ENCODE measurements around the gene PLXNC1.

Gene PLXNC1

DNA sequence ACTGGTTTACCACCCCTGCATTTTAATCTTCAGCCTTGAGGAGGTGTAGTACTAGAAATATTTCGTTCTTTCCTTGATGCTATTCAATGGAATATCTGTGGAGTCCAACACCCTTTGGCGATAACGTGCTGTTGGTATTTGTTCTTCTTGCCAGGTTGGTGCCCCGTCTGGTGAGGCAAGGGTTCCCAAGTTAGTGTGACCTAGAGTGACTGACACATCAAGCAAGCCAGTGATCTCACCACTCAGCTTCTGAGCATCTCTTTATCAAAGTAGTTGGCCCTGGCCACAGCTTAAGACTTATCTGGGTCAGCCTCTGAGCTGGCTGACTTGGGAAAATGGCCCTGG is 60.2 kb downstream of the PLXNC1 start:
- no peak for DNase-seq

DNA sequence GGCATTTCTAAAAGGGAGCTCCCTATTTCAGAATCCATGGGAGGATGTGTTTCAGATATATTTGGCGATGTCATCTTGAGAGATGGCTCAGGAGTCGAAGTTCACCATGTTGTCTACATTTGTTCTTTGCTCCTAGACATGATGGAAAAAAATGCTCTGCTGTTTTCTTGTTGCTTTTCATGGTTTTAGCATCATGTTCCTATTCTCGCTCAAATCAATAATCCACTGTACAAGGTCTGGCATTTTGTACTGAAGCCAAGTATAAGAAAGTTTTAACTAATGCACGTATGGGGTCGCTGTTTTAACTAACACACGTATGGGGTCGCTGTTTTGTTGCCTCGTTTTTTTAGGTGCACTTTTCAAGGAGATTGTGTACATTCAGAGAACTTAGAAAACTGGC is 60.9 kb downstream of the PLXNC1 start:
- DNase-seq = no peak

DNA sequence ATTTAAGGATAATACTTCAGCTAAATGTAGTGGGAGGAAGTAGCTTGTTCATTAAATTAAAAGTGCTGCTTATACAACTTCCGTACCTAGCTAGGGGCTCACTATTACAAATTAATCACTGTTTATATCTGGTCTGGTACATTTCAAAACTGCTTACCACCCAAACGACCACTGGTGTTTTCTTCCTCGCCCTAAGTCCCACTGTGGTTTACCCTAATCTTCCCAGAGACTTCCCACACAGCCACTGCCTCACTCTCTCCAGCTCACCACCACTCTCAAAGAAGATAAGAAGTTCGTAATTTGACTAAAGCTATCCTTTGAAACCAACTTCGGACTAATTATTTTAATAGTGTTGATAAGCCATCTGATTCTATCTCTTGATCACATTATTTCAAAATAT is 62.6 kb downstream of the PLXNC1 start:
- no peak for DNase-seq

DNA sequence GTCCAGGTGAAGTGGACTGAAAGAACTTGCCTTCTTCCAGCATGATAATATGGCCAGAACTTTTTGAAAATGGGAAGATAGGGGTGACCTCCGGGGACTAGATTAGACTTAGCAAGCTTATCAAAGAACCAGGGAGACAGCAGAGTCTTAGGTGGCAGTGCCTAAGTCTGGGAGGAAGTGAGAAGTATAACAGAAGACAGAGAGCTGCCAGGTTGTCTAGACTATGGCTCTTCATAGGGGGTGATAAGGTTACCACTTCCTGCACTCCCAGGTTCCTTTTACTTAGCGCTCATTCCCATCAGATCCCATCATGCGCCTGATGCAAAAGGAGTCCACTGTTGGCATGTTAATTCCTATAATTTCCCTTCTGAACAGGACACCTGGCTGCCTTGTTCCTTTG is 69.9 kb downstream of the PLXNC1 start:
- no peak for DNase-seq

DNA sequence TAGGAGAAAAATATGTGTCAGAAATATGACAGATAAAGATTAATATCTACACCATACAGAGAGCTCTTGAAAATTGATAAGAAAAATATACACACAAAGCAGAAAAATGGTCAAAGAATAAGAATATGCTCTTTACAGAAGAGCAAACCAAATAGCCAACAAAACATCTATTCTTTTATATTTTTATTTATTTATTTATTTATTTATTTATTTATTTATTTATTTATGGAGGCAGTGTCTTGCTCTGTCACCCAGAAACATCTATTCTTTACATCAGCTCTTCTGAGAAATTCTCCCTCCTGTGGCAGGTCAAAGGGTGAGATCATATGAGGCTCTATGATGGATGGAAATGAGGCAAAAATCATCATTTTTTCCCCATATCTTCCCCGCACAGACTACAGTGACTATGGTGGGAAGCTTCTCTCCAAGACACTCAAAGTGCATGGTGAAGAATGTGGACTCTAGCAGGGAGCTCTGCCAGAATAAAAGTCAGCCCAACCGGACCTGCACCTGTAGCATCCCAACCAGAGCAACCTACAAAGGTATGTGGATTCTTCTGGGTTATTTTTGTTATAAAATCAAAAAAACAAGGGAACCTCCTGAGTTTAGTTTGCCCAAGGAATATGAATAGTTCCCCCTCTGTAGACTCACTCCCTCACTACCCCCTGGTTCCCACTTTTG is 71.4 kb downstream of the PLXNC1 start:
- no peak for DNase-seq

DNA sequence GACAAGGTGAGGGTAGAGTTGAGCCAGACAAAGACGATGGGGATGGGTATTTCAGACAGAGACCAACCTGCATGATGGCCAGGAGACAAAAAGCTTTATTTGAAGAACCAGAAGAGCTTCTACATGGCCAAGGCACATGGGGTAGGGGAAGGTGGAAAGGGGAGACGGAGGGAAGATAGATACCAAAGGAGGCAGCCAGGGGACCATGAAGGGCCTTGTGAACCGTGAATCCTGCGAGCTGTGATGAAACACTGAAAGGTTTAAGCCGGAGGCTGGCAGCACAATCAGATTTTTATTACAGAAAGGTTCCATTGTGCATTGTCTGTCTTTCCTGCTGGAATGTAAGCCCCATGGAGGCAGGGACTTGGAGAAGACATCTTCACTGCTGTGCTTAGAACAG is 72.4 kb downstream of the PLXNC1 start:
- DNase-seq = no peak

DNA sequence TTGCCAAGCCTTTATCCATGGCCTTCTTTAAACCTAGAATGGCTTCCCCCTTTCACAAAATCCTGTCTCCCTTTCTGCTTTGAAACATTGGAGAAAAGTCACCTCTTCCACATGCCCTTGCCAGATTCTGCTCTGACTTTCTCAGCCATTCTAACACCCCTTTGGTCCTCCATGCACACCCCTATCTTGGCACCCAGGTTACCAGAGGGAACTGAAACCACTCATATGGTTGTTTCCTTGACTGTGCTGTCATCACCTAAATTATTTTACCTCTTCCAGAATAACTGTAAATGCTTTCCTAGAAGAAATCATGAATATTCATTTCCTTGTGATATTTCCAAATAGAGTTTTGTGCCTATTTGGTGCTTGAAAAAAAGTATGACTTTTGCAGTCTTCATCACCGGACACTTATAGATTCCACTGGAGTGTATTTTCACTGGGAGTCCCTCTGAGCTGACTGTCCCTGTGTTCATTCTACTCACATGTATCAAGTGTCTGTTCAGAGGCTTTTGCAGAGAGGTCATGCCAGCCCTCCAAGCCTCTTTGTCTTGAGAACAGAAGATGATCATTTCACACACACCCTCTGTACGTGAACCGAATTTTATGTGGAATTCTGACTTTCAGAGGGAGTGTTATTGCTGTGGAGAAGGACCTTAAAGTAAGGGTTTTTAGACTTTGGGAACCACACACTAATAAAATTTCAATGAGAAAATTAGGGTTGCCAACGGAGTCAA is 74.1 kb downstream of the PLXNC1 start:
- no peak for DNase-seq

DNA sequence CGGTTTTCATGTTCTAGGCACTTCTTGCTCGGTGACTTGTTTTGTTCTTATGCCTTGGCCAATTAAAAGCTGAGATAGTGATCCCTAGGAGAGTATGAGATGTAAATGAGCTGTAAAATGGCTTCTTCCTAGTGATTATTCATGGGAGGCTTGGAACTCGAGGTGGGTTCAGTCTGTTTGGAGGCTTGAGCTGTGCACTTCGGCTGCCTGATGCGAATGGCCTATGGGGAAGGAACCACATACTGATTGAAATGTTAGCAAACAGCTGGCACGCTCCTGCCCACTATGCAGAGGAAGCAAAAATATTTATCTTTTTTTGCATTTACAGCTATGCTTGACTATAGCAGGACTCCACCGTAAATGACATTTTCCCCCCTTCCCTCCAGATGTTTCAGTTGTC is 75.5 kb downstream of the PLXNC1 start:
- no peak for DNase-seq

DNA sequence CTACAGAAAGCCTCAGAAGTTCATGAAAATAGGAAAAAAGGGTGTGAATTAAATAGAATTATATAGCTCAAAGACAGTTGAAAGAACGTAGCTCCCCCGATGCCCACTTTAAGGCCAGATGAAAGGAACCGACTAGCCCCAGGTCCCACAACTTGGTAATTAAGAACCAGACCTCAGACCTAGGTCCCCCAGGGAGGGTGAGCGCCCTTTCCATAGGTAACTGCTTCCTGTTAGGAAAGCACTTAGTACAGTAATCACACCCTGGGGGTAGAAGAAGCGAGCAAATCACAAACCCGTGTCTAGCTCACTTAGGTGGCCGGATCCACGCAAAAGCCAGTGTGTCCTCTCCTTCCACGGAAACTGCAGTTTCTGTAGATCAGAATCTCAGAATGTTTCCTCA is 77.1 kb downstream of the PLXNC1 start:
- no peak for DNase-seq

DNA sequence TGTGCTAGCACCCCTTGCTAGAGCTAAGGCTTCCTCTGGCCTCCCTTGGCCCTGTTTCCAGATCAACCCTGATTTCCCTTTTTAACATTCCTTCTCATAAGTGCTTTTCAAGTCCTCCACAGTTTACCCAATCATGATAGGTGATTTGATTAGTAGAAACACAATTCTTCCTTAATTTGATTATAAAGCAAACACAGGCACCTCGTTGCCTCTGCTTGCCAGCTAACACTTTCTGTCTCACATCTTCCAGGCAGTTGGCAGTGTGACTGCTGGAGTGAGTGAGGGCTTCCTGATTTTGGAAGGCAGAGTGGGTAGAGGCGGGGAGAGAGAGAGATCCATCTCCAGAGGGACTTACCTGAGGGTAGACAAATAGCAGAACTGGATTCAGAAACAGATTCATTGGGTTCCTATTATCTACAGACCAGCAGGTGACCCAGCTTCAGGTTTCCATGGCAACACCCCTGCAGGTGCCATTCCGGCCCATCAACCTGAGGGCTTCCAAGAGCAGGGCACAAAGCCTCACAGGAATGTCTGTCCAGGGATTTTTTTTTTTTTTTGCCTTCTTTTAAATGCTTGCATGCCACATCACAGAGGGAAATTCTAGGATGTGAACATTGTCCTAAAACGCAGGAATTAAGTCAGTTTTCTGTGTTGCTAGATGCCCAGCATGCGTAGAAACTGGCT is 77.7 kb downstream of the PLXNC1 start:
- DNase-seq = no peak

DNA sequence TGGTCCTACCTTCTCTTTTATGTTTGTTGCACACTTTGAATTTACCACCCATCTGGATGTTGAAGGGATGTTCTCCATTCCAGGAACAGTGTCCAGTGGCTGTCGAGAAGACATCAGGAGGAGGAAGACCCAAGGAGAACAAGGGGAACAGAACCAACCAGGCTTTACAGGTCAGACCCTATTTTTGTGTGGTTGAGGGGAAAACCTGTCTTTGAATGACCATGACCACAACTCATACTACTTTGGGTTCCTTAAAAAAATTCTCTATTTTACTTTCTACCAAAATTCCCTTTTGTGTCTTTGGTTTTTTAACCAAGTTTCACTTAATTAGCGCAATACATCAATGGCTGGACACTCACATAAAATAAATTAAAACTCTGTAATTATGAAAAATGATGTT is 78.7 kb downstream of the PLXNC1 start:
- no peak for DNase-seq

DNA sequence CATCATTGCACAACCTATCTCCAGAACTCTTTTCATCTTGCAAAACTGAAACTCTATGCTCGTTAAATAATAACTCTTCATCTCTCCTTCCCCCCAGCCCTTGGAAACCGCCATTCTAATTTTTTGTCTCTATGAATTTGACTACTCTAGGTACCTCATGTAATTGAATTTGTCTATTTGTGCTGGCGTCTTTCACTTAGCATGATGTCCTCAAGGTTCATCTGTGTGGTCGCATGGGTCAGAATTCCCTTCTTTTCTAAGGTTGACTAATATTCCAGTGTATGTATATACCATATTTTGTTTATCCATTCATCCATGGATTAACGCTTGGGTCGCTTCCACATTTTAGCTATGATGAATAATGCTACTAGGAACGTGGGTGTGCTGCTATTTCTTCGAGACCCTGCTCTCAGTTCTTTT is 80.1 kb downstream of the PLXNC1 start:
- no peak for DNase-seq

DNA sequence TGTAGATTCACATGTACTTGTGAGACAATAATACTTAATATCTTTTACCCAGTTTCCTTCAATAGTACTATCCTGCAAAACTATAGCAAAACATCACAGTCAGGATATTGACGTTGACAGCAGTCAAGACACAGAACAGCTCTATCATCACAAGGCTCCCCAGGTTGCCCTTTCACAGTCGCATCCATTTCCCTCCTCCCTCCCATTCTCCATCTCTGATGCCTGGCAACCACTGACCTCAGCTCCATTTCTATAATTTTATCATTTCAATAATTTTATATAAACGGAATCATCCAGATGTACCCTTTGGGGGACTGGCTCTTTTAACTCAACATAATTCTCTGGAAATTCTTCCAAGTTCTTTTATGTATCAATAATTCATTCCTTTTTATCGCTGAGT is 81.5 kb downstream of the PLXNC1 start:
- no peak for DNase-seq

DNA sequence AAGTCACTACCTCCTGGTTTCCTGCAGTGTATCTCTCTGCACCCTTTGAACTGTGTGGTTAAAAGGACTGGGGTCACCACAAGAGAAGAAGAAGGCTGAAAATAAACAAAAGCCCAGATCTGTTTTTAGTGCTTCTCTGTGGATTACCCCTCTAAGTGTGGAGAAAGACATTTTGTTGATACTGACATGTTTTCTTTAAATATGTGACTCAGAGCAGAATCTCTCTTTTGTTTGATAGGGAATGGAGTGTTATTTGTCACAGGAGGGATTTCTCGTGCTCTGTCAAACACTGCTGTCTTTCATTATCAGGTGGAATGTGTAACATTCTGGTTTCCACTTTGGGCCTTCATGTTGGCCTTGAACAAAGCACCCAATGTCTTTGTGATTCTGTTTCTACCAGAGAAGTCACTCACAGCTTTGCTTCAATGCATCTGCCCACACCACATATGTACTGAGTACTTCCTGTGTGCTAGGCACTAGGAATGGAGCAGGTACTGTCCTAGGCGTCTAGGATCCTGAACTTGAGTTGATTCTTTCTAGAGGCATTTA is 82.1 kb downstream of the PLXNC1 start:
- no peak for DNase-seq

DNA sequence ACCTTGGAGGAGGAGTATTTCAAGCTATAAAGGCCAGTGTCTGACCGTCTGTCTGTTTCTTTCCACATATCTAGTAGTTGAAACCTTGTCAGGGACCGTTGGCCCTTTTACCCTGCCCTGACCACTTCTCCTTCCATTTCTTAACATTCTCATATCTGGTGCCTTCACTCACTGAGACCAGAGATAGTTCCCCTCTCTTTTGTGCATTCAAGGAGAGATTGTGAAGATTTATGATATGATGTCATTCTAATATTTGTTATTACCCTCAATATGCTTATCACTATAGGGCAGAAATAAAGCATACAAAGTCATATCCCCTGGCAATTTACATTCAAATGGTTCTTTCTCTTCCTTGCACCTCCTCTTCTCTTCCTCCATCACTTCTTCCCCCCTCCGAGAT is 83.3 kb downstream of the PLXNC1 start:
- DNase-seq = no peak

DNA sequence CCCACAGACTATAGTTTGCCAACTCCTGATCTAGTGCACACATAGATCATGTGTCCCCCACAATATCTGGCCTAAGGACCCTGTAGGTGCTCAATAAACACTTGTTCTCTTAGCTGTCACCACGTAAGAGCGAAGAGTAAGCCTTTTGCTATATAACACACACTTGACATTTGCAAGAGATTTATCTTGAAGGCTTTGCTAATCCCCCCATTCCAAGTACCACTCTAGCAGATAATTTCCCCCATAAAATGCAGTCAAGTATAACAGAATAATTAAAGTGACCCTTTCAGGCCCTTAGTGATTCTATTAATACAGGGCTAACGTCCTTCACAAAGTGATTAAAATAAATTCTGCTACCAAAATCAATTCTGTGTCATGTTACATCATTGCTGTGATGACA is 87.5 kb downstream of the PLXNC1 start:
- no peak for DNase-seq

DNA sequence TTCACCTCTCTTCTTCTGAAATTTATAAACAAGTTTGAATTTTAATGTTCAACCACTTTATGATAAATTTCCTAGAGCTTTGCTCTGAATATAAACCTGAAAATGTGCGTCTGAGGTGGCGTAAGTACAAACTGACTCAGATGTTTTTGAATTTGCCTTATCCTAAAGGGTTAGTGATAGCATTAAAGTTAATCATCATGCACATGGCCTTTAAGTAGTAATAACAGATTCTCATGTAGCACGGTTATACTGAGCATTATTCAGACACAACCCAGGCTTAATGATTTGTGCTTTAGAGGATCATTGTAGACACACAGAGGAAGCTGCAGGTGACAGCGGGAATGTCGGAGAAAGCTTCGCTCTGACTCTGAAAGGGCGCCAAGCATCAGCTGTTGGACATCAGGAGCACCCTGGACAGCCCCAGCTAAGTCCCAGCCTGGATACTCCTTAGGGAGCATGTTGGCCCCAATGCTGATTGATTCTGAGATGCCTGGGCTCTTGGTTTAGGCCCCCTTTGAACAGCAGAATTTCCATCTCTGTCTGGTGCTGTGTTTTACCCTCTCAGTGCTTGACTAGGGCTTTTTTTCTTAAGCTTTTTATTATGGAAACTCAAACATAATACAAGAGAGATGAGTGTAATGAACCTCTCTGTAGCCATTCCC is 91.1 kb downstream of the PLXNC1 start:
- DNase-seq = no peak

DNA sequence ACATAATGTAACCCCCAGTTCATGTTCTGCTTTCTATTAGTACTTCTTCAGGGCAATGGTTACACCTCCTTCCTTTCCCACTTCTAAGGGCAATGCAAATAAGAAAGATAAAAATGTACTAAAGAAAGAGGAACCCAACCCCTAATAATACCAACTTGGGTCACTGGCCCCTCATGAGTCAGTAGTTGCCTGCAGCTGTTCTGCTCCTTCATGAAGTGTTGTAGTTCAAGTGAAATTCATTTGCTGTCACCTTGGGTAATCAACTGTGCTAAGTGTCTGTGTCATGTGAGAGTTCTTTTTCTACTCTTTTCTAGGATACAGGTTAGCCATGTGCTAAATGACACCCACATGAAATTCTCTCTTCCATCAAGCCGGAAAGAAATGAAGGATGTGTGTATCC is 91.8 kb downstream of the PLXNC1 start:
- no peak for DNase-seq

DNA sequence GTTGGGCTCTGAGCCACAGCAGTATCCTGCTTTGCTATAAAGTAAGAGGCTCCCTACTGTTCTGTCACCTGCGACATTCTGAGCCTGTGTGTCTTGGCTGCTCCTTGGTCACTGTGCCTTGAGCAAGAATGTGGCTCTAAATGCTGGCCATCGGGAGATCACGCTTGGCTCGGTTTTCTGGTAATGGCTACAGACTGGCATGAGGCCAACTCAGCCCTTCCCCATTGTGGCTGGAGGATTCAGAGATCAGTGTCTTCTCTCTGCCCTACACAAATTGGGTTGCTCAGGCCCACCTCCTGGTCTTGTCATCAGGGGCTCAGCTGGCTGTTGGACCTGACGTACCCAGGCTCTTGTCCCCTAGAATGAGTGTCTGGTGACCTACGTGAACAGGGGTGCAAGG is 94.5 kb downstream of the PLXNC1 start:
- no peak for DNase-seq

DNA sequence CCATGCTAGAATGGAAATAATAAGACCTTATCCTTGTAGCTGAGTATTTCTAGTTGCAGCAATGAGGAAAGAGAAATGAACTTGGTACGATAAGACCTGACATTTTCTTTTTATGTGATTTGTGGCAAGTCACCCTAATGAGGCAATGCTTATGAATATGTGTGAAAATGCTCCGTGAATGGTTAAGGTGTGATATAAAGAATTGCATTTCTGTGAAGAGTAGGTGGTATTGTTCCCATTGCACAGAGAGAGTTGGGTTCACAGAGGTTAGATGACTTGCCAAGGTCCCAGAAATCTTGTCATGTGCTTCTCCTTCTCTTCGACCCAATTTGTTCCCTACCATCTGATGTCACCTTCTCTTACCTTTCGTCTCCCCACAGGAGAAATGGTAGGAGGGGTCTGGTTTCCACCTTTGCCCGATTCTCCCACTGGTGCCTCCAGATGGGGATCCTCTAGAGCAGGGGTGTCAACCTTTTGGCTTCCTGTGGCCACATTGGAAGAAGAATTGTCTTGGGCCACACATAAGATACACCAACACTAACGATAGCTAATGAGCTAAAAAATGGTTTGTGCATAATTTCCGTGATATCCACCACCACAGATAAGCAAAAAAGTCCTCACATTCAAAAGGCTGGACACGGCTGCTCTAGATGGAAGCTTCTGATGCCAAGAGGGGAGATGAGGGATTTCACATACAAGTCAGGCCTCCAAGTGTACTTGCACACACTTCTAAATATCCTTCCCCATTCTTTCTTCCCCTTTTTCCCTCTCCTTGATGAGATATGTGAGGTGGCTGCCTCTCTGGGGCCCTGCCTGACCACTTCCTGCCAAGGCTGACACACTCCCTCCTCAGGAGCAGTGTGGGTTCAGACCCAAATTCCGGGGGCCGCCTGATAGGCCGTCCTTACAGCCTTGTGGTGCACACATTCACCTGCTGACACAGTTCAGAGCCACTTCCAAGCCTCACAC is 96.1 kb downstream of the PLXNC1 start:
- DNase-seq = peak; percentile 50

DNA sequence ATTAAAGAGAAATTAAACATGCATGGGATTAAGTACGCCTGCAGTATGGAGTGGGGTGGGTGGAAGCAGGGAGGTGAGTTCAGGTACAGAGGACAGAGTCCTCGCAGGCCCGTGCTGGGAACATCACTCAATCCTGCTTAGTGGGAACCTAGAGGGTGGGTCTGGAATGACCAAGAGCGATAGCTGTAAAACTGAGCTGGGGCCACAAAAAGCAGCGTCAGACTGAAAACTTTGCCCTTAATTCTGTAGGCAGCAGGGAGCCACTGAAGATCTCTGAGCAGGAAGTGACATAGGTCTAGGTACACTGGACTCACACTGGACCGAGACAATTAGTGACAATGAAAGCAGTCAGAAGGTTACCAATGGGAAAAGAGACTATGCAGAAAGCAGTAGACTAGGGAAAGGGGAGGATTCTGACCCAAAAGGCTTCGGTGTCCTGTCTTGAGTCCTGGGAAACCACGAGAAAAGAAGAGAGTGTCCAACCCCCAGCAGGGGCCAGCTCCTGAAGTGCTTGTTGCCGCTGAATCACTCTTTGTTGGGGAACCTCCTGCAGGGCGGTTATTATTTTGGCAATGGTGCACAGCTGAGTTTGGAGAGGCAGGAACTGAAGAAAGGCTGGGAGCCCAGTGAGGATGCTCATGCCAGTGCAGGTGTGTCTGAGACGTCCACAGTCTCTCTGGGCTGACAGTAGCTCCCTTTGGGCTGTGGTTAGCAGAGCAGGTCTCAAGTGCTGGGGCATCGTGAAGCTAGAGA is 97.4 kb downstream of the PLXNC1 start:
- no peak for DNase-seq

DNA sequence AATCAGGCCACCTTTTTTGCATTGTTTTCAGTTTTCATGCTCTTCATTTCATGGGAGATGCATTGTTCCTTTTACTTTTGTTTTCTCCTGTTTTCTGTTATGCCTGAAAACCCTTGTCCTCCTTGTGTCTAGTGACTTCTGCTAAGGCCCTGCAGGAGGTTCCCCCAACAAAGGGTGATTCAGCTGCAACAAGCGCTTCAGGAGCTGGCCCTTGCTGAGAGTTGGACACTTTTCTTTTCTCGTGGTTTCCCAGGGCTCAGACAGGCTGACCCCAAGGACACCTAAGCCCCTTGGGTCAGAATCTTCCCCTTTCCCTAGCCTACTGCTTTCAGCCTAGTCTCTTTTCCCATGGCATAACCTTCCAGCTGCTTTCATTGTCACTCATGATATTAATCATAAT is 98.9 kb downstream of the PLXNC1 start:
- DNase-seq = no peak

Measured in activated gamma-delta T cell treated with Interleukin-2 at 50 U/mL for 16 hours (primary cell).